NCI-H2196 treated with DMSO at 0.1 percent for 48 hours (cell line): ENCODE results near the gene FAHD2A.
"Not testable (repeated sequence)": the region's sequence is repeated elsewhere in the genome, so short reads cannot be mapped to it uniquely, and the experiment has no call there.

ENCODE experiments used
- DNase-seq: peaks from one replicate; lab custom pipeline; 2025; ENCODE audit not compliant: unreplicated experiment; lab: John Stamatoyannopoulos, UW

The FAHD2A gene, protein sequence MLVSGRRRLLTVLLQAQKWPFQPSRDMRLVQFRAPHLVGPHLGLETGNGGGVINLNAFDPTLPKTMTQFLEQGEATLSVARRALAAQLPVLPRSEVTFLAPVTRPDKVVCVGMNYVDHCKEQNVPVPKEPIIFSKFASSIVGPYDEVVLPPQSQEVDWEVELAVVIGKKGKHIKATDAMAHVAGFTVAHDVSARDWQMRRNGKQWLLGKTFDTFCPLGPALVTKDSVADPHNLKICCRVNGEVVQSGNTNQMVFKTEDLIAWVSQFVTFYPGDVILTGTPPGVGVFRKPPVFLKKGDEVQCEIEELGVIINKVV

DNA sequence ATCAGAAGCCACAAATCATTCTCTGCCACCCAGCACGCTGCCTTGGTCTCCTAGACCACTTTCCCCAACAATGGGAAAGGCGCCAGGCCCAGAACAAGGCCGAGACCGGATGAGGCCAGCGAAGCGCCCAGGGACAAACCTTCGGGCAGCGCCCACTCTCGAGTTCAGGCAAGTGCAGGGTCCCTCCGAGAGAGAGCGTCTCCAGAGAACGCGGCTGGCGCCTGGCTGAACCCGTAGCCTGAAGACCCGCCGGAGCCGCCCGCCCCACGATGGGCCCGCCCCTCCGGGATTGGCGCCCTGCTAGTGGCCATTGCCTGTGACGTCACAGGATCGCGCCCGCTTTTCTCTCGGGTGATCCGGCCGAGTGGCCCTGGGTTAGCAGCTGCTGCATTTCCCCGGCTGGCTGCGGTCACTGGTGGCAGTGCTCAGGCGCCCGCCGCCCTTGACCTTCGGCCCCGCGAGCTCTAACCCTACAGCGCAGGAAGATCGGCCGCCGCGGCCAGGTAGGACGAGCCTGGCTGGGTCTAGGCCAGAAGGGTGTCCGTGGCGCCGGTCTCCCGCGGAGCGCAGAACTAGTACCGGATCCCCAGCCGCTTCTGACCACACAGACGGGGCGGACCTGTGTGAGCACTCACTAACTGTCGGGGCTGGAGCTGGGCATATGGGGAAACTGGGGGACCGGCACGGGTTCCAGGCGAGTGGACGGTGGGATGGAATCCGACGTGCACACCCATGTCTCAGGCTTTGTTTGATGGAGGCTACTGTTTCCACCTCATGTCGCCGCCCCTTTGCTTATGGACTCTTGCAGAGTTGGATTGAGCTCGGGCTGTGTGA, at the start of gene FAHD2A:
FAHD2A (plus strand) TSS at position 339 of the 834 bp plus-strand sequence. CDS start 2,851 bp downstream, outside the sequence.
- peak; percentile 75 for DNase-seq

DNA sequence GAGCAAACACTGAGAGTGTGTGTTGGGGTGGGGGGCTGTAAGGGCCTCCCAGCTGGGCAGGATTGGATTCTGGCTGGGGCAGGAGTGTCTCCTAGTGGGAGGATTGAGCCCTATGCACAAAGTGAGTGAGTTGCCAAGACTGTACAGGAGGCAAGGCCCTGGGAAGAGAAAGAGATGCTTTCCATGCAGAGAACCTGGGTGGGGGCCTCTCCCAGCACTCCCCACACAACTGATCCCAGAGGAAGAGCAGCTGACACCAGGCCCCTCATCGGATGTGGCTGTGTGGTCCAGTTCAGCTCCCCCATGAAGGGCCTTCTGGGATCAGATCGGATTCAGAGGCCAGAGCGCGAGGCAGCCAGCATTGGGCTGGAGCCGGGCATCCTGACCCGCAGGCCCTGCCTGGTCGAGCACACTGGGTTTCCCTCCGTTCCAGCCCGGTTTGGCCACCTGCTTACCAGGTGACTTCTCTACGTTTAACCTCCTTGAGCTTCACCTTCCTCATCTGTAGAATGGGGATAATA, 49.4 kb upstream of the FAHD2A start:
- DNase-seq = no peak

DNA sequence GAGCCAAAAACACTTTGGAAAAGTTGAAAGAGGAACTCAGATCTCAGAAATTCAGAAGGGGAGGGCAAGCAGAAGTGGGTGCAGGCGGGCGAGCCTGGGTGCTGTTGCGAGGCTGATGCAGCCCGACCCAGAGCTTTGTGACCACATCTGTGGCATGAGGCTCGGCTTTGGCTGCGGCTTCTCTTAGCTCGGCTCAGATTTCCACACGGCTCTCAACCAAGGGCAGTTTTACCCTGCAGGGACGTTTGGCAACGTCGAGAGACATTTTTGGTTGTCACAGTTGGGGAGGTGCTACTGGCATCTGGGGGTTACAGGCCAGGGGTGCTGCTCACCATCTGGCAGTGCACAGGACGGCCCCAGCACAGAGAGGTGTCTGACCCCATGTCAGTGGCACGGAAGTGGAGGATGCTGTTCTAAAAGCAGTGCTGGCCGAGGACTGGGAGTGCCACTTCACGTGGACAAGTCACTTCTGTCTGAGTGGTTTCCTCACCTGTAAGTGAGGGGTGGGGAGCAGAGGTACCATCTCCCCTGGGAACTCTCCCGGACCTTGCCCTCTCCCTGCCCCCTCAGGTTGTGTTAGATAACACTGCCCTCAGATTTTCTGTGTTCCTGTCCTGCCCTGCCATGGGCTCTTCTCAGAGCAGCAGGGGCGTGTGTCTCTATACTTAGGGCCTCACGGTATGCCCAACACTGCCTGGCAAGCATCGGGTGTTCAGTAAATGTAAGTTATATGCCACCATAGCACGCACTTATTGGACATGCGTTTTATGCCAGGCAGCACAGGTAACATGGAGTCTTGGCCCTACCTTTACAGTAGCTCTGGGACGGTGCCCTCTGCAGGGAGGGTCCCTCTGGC, 48.7 kb upstream of the FAHD2A start:
- DNase-seq = no peak

DNA sequence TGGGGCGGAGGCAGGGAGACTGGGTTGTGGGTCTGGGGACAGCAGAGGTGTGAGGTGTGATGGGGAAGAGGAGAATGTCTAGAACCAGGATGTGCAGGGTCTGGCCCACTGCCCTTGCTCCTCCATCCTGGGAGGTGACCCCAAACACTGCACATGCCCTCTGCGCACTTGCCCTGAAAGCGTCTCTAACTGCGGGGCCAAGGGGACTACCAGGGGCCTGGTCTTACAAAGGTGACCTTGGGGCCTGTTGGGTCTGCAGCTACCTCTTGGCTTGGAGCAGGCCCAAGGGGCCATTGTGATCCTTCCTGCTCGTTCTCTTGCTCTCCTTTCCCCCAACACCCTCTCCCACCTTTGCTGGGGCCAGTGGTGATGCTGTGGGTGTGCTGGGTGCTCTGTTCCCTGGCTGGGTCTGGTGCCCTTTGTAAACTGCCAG, 48.0 kb upstream of the FAHD2A start:
- DNase-seq = no peak

DNA sequence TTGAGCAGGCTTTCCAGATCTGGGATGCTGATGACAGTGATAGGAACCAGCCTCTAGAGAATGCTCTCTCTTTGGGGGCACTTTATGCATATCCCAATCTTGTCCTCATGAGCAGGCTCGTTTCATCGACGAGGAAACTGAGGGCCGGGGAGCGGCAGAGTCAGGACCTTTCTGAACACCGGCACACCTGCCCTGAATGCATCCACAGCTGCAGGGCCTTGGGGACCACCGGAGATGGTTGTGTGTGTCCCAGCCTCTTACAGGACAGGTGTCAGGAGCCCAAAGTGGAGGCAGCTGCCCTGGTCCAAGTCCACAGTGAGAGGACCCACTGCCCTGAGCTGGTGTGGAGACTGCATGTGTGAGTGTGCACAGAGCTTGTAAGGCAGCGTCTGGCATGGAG, 47.6 kb upstream of the FAHD2A start:
- DNase-seq = no peak

DNA sequence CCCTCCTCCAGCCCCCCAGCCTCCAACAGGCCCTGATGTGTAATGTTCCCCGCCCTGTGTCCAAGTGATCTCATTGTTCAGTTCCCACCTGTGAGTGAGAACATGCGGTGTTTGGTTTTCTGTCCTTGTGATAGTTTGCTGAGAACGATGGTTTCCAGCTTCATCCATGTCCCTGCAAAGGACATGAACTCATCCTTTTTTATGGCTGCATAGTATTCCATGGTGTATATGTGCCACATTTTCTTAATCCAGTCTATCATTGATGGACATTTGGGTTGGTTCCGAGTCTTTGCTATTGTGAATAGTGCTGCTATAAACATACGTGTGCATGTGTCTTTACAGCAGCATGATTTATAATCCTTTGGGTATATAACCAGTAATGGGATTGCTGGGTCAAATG, 47.0 kb upstream of the FAHD2A start:
- not testable (repeated sequence) for DNase-seq

DNA sequence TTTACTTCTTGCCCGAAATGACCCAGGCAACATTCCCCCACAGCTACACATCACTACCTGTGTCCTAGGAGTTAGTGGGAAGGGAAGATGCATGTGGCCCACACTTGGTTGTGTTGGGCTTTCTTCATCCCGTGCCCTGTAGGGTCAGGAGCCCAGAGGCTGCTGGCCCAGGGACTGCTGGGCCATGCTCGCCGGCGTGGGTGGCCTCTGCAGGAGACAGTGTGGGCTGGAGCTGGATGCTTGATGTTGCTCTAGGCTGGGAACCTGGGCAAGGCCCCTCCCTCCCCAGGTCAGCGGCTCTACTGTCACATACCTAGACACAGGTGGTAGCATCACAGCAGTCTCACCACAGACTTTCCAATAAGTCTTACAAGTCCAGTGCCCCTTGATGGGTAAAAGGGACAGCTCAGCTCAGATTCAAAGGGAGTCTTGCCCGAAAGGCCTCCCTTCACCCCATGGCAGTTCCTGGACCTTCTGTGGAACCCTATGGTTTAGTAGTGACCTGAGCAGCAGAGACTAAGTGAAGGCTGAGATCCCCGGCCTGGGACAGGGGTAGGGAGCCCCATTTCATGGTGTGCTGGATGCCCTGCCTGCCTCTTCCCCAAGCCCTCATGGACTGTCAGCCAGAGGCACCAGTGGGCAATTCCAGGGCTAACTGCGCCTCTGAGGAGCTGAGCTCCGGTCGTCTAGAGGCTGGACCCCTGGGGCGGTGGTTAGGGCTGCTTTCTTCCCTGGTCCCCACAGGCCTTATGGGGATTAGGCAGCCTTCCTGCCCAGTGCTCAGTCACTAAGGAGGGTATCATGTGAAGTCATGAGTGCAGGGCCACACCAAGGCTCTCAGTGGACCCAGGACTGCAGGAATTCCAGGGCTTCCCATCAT, 45.4 kb upstream of the FAHD2A start:
- no peak for DNase-seq

DNA sequence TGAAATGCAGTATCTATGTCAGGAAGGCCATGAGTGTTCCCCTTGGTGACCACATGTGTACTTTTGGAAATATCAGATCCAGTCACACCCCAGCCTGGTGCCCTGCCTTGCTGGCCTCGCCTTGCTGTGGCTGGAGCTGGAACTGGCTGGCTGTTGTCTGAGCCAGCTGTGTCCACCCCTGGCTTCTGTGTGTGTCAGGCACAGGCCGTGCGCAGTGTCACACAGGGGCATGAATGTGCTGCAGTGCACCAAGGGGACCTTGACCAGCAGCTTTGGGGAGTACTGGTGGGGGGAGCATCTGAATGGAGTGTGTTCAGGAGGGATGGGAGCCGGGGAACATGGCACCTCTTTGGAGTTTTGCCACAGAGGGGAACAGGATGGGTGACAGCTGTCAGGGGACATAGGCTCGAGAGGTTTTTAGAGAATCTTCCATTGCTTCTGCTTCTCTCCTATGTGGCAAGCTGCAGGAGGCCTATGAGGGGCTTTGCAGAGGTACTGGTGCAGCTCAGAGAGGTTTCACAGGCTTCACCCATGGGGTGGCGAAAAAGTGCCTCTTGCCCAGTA, 44.7 kb upstream of the FAHD2A start:
- no peak for DNase-seq

DNA sequence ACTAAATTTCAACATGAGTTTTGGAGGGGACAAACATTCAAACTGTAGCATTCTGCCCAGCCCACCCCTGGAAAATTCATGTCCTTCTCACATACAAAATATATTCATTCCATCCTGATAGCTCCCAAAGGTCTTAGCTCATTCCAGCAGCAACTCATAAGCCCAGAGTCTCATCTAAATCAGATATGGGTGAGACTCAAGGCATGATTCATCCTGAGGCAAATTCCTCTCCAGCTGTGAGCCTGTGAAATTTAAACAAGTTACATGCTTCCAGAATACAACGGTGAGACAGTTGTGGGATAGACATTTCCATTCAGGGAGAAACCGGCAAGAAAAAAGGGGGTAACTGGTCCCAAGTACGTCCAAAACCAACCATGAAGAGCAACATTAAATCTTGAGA, 43.5 kb upstream of the FAHD2A start:
- DNase-seq = no peak

DNA sequence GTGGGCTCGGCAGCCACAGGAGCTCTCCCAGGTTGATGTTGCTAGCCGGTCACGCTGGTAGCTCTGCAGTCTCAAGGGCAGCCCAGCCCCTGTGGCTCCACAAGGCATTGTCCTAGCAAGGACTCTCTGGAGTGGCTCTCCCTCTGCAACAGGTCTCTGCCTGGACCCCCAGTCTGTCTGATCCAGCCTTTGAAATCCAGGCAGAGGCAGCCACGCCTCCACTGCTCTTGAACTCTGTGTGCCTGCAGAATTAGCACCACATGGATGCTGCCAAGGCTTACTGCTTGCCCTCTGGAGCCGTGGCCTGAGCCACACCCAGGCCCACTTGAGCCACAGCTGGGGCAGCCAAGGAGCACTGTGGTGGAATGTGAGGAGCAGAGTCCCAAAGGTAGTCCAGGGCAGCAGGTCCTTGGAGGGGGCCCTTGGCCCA, 43.0 kb upstream of the FAHD2A start:
- DNase-seq = no peak

DNA sequence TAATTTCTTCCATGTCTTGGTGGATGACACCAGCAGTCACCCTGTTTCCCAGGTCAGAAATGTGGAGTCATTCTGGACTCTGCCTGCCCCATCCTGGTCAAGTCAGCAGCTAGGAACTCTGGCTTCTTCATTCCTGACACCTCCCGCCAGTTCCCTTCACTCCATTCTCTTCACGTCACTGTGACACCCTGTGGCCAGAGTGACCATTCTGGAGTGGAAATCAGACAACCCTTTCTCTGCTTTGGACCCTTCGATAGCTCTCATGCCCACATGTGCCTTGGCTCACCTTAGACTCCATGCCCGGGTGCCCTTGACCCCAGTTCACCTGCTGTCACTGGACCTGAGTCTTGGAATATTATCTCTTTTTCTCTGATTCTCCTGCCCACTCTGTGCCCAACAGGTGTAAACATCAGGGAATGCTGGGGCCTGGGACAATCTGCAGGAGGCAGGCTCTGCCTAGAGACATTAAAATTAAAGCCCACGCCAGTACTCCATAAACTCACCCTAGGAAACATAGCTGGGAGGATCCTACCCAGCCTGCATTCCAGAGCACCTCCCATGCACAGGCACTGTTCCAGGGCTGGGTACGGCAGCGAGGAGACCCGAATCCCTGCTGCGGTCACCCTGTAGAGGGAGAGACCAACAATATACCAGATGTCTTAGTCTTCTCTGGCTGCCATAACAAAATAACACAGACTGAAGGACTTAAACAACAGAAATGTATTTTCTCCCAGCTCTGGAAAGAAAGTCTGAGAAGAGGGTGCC, 41.1 kb upstream of the FAHD2A start:
- DNase-seq = no peak

DNA sequence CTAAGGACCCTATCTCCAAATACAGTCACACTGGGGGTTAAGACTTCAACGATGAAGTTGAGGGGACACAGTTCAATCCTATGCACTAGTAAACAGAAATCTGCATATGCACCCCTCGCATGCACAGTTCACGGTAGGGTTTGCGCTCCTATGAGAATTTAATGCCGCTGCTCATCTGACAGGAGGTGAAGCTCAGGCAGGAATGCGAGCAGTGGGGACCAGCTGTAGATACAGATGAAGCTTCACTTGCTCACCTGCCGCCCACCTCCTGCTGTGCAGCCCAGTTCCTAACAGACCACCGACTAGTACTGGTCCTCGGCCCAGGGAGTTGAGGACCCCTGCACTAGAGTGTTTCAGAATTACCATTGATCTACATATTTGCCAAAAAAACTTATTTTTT, 40.0 kb upstream of the FAHD2A start:
- no peak for DNase-seq

DNA sequence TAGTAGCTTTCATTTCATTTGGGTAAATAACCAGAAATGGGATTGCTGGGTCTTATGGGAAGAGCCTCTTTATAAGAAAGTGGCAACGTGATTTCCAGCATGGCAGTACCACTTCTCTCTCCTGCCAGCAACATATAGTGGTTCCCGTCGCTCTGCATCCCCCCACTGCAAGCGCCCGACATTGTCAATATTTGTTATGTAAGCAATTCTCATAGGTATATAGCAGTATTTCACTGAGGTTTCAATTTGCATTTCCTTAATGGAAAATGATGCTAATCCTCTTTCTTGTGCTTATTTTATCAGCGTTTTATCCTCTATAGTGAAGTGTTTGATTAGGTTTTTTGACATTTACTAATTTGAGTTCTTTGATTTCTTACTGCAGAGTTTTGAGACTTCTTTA, 36.0 kb upstream of the FAHD2A start:
- no peak for DNase-seq

DNA sequence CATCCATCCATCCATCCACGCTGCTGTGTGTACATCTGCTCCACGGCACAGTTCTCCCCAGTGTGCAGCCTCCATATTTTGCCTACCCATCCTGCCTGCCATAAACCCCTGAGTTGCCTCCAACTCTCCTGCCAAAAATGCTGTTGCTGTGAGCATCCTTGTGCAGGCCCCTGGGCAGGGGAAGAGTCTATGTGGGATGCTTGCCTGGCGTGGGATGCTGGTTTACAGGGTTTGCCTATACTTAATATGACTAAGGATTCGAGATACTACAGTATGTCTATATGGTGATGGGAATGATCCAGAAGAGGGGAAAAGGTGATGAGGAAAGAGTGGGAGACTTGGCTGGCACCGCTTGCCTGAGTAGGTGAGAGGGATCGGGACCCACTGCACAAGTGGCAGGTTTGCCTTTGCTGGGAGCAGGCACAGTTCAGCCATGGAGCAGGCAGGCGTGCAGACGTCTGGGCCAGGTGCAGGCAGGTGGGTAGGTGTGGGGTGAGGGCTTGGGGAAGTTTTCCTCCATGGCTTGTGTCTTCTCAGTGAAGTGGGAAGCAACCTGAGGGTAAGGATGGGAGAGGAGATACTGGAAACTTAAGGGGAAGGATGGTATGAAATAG, 30.2 kb upstream of the FAHD2A start:
- DNase-seq = no peak

DNA sequence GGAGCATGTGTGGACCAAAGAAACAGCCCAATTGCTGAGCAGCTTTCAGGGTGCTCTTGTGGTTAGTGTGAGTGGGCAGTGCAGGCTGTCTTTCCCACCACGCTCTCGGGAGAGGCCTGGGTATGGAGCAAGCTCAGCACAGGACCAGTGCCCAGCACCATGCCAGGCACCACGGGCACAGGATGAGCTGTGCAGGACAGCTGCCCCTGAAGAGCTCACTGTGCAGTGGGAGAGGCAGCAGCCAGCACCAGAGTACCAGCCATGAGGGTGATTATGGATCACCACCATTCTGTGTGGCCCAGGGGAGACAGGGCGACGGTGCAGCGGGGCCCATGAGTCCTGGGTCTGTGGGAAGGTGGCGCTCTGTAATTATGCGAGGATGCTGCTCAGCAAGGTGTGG, 29.7 kb upstream of the FAHD2A start:
- DNase-seq = no peak

DNA sequence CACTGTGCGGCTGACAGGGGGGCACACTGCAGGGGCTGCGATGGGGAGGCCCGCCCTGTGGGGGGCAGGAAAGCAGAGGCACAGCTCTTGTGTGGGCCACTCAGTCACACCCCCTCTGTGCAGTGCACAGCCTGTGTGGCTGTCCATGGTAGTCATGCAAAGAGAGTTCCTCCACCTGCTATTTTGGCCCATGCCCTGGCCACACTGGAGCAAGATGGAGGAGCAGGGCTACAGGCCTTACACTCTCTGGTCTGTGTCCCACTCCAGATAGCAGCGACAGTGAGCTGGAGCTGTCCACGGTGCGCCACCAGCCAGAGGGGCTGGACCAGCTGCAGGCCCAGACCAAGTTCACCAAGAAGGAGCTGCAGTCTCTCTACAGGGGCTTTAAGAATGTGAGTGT, 28.5 kb upstream of the FAHD2A start:
- no peak for DNase-seq

DNA sequence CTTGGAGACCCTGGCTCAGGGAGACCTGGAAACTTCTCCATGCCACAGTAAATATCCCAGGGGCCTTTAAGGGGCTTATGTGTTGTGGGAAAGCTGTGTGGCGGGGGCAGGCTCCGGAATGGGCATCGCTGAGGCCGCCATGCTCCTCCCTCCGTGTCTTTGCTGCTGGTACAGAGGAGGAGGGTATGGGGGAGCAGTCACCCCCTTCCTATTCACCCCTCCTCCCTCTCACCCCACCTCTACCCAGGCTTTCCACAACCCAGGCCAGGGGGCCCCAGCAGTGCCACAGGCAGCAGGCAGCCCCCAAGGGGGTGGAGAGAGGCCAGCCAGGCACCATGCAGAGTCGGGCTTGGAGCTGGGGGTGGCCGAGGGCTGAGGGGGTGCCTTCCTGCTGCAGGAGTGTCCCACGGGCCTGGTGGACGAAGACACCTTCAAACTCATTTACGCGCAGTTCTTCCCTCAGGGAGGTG, 28.0 kb upstream of the FAHD2A start:
- no peak for DNase-seq

DNA sequence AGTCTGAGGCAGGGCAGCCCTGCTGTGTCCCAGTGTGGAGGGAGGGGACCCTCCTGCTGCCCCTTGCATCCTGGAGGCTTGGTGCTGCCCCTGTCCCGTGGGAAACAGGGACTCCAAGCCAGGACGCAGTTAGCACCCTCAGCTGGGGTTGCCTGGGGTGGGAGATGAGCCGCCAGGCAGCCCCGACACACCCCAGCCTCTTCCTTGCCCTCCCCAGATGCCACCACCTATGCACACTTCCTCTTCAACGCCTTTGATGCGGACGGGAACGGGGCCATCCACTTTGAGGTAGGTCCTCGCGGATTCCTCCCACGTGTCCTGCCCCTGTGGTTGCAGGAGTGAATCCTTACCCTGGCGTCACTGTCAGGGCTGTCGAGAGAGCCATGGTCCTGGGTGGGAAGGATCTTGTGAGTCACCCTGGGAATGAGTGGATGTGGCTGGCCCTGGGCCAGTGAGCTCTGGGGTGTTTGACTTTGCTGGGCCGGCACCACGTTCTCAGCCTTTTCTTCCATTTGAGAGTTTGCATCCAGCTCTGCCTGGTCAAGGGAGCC, 27.5 kb upstream of the FAHD2A start:
- no peak for DNase-seq
